ENCODE results near the gene CUBN. TPM values are rescaled to one million over a fixed set of nuclear protein-coding genes. Genes with fewer than 3 reads are reported as not detected.

Gene CUBN
- total RNA-seq, 2 experiments from 2014 or later: 0.19 to 0.59 TPM

DNA sequence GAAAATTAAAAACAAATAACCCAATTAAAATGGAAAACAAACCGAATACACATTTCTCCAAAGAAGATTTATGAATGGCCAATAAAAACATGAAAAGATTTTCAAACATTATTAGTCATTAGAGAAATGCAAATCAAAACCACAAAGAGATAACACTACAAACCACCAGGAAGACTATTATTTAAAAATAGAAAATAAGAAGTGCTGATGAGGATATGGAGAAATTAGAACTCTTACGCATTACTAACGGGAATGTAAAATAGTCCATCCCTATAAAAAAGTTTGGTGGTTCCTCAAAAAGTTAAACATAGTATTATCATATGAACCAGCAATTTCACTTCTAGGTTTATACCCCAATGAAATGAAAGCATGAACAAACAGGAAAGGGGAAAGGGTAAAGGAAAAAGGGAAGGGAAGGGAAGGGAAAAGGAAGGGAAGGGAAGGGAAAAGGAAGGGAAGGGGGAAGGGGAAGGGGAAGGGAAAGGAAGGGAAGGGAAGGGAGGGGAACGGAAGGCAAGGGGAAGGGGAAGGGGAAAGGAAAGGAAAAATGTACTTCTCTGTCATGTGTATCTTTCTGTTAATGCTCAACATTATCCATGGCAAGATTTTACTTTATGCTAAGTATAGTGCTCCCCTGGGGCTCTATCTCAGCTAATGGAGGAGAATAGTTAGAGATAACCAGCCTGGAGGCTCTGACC lies 187.1 kb downstream of the CUBN start:
- ChIA-PET CTCF (no interaction called here), POLR2A (no interaction called here)

GRCh38 chr10:16941870-16942269 lies 187.7 kb downstream of the CUBN start:
- POLR2A ChIA-PET: no interaction called here
- CTCF ChIA-PET: no interaction called here

- CTCF ChIA-PET: no interaction called here
- POLR2A ChIA-PET: no interaction called here
These were observed 188.5 kb downstream of the CUBN start for GRCh38 chr10:16941067-16941466.

- CTCF ChIA-PET: no interaction called here
- POLR2A ChIA-PET: no interaction called here
These were observed 190.7 kb downstream of the CUBN start for GRCh38 chr10:16938952-16939351.

DNA sequence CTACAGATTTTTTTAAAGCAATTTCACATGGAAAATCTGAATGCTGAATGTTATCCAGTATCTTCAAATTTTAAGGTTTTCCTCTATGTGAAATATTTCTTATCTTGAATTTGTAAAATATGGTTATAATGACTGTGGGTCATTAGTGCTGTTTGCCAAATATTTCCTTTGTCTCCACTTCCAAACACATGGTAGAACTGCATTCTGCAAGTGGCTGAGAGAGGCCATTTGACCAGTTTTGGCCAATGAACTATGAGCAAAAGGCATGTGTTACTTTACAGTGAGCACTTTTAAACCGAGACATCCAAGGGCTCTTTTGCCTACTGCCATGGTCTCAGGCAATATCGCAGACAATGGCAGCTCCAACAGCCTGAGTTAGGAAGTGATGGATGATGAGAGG lies 195.2 kb downstream of the CUBN start:
- ChIA-PET POLR2A (no interaction called here), CTCF (no interaction called here)

DNA sequence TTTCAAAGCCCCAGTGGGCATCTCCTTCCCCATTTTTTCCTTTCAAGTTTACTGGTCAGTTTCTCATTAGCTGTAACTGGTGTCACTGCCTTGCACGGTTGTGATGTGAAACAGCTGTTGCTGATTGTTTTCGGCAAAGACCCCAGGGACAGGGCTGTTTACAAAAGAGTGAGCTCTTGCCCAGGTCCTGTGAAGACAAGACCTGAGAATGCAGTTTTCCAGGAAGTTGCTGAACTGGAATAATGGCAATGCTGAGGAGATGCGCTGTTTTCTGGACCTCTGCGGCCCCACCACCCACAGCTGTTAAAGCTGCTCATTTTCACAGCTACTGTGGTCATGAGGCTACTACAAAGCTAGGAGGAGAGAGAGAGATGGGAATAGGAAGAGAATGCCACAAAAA lies 195.8 kb downstream of the CUBN start:
- POLR2A ChIA-PET: no interaction called here
- CTCF ChIA-PET: no interaction called here

DNA sequence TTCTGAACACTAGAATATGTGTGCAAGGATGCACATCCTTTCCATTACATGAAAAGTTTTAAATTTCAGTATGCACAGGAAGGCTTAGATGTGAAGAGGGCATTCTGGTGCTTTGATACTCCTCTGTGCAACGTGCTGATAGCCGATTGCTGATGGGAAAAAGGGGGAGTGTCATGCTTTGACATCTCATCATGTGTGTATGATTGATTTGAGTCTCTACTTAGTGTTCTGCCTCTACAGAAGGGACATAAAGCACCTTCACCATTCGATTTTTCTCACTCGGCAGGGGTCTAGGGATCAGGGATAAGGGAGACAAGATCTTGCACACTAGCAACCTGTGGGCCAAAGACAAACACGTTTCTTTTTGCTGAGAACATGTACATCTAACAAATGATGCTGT lies 197.7 kb downstream of the CUBN start:
- ChIA-PET POLR2A (no interaction called here), CTCF (no interaction called here)

- CTCF ChIA-PET: no interaction called here
- POLR2A ChIA-PET: no interaction called here
These were observed 199.1 kb downstream of the CUBN start for GRCh38 chr10:16930540-16930939.

DNA sequence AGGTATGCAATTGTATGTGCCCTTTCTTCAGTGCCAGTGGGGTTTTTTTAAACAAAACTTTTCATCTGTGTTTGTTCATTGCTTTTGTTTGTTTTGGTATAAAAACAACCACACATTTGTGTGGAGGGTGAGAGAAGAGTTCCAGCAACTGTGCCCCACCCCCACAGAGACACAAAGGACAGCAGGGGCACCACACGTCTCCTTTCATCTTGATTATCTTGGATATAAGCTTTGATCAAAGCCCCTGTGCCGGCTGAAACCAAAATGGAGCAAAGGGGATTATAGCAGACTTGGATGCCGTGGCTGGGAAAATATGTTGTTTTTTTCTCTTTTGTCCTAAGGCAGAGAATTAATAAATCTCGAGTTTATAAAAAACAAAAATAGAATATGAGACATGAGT lies 200.5 kb downstream of the CUBN start:
- ChIA-PET POLR2A (no interaction called here), CTCF (no interaction called here)

DNA sequence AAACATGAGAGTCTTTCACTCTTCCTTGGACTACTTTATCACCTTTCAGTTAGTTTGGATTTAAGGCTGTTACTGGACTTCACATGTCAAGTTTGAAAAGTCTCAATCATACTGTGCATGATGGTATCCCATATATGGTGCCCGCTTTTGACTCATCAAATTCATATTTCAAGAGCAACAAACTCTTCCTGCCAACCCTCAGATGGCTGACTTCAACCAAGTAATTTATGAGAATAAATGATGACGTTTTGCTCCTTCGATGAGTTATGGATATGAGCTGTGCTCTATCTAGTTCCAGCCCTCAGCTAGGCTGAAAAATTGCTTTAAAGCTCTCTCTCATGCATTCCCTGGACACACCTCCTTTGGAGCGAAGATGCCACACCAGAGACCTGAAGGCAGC lies 202.1 kb downstream of the CUBN start:
- CTCF ChIA-PET: no interaction called here
- POLR2A ChIA-PET: no interaction called here

GRCh38 chr10:16923726-16924125 lies 205.9 kb downstream of the CUBN start:
- POLR2A ChIA-PET: no interaction called here
- CTCF ChIA-PET: no interaction called here

- CTCF ChIA-PET: no interaction called here
- POLR2A ChIA-PET: no interaction called here
These were observed 206.3 kb downstream of the CUBN start for GRCh38 chr10:16923309-16923708.

- CTCF ChIA-PET: no interaction called here
- POLR2A ChIA-PET: no interaction called here
These were observed 210.3 kb downstream of the CUBN start for GRCh38 chr10:16919121-16919982.

- ChIA-PET CTCF (no interaction called here), POLR2A (no interaction called here)
These were observed 213.1 kb downstream of the CUBN start for GRCh38 chr10:16916496-16916895.

GRCh38 chr10:16915300-16915699 lies 214.3 kb downstream of the CUBN start:
- CTCF ChIA-PET: no interaction called here

DNA sequence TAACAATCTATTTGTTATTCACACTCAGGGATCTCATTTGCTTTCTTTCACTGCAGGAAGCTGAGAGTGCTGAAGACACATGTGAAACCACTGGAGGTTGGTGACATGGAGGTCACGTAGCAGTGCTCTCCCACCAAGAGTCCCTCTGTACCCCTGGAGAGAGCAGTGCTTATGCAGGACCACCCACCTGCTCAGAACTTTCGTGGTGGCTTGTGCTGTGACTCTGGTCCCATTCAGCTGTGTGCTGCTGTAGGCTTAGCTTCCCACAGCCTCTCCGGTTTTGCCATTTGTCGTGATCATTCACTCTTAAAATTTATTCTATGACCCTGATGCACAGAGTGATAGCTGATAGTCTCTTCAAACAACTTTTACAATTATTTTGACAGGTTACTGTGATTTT lies 216.3 kb downstream of the CUBN start:
- POLR2A ChIA-PET: no interaction called here
- CTCF ChIA-PET: no interaction called here

More at GRCh38 chr10:16915300-16915699, 214.3 kb downstream of the CUBN start:
- POLR2A ChIA-PET: no interaction called here

DNA sequence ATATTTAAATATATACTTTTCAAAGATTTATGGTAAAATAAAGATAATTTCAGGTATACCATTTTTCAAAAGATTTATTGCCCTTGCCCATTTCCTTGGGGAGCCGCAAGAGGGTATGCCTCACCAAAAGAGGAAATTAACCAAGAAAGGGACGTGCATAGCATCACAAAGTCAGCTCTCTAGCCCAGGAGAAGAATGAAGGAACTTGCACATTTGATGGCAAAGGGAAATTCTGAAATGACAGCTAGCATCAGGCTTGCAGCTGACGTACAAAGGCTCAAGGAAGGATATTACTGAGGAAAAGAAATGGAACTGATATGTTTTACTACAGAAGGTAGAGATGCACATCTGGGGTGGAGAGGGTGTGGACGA lies 218.8 kb downstream of the CUBN start:
- ChIA-PET POLR2A (no interaction called here), CTCF (no interaction called here)

GRCh38 chr10:16909961-16910792 lies 219.4 kb downstream of the CUBN start:
- ChIA-PET POLR2A (no interaction called here), CTCF (no interaction called here)

DNA sequence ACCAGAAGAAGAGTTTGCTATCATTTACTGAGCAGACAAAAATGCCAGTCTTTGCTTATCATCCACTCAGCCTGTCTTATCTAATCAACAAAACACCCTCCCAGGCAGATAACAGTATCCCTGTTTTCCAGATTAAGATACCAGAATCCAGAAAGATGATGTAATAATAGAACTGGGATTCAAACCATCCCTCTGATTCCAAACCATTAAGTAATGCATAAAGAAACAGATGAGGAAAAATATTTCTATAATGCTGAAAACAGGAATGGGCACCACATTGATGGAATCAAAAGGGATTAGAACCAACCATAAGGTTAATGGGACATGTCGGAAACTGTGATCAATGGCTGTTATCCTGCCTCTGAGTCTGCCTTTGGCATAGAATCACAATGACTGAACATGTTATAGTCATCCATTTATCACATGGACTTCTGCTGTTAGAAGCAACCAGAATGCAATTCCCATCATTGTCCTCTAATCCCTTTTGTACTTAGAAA lies 220.3 kb downstream of the CUBN start:
- CTCF ChIA-PET: no interaction called here
- POLR2A ChIA-PET: no interaction called here

- ChIA-PET CTCF (no interaction called here), POLR2A (no interaction called here)
These were observed 221.9 kb downstream of the CUBN start for GRCh38 chr10:16907687-16908086.

GRCh38 chr10:16905320-16905719 lies 224.3 kb downstream of the CUBN start:
- POLR2A ChIA-PET: no interaction called here
- CTCF ChIA-PET: no interaction called here

Measured in activated CD8-positive, alpha-beta memory T cell treated with anti-CD3 and anti-CD28 coated beads for 36 hours (primary cell).